HG02884 (cell line): ENCODE data around the gene TAF11L10.
"Not testable (repeated sequence)": the region's sequence is repeated elsewhere in the genome, so short reads cannot be mapped to it uniquely, and the experiment has no call there.

ENCODE experiments used
- ATAC-seq: cut with Tn5 transposase; IDR thresholded peaks from one replicate; pipeline ENCODE4 v1.9.1; 2021; ENCODE audit warnings: mild to moderate bottlenecking, moderate library complexity; ENCODE audit not compliant: unreplicated experiment

The TAF11L10 gene

DNA sequence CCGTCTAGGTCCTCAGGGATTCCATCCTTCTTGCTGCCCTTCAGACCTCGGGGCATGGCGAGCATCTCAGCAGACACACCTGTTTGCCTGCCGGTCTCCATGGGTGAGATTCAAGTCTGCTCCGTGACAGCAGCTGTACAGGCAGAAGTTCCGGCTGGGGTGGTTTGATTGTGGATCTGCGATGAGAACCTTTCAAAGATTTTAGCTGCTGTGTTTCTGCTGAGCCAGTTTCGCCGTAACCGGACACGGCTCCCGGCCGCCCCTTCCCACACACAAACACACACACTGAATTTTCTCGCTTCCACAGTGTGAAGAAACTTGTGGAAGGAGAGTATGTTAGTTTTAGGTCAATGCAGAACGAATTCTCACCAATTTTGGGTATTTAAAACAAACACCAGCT, at the start of gene TAF11L10:
TAF11L10 (minus strand) TSS at position 101 of the 400 bp plus-strand sequence.
- not testable (repeated sequence) for ATAC-seq

DNA sequence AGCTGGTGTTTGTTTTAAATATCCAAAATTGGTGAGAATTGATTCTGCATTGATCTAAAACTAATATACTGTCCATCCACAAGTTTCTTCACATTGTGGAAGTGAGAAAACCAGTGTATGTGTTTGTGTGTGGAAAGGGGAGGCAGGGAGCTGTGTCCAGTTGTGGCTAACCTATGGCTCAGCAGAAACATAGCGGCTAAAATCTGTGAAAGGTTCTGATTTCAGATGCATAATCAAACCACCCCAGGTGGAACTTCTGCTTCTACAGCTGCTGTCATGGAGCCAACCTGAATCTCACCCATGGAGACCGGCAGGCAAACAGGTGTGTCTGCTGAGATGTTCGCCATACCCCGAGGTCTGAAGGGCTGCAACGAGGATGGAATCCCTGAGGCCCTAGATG, 36.5 kb upstream of the TAF11L10 start, which contains the start of gene TAF11L14:
TAF11L14 (plus strand) TSS at position 301 of the 400 bp plus-strand sequence.
- ATAC-seq, result no peak

DNA sequence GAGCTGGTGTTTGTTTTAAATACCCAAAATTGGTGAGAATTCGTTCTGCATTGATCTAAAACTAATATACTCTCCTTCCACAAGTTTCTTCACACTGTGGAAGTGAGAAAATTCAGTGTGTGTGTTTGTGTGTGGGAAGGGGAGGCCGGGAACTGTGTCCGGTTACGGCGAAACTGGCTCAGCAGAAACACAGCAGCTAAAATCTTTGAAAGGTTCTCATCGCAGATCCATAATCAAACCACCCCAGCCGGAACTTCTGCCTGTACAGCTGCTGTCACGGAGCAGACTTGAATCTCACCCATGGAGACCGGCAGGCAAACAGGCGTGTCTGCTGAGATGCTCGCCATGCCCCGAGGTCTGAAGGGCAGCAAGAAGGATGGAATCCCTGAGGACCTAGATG, 34.2 kb upstream of the TAF11L10 start, which contains the start of gene TAF11L13:
TAF11L13 (plus strand) TSS at position 301 of the 400 bp plus-strand sequence.
- not testable (repeated sequence) for ATAC-seq

DNA sequence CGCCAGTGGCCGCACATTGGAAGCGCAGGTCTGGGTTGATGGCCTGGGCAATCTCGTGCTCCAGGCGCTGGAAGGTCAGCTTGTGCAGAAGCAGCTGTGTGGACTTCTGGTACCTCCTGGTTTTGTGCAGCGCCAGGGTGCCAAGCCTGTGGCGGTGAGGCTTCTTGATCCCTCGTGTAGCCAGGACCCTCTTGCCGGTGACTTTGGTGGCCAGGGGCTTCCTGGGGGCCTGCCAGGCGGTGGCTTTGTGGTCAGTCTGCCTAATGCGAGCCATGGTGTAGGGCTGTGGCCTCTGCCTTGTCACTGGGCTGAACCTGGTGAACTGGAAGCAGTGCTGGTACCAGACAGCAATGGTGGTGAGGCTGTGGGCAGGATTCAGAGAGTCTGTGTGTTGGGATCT, 28.1 kb upstream of the TAF11L10 start:
- ATAC-seq, result no peak

DNA sequence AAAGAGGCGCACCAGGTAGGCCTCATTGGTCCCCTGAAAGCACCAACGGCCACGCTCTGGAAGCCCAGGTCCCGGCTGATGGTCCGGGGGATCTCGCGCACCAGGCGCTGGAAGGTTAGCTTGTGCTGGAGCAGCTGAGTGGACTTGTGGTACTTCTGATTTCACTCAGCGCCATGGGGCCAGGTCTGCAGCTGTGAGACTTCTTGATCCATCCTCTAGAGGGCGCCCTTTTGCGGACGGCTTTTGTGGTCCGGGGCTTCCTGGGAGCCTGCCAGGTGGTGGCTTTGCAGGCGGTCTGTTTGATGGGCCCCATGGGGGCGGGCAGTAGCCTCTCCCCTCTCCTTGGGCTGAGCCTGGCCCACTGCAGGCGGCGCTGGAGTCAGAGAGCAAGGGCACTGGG, 23.0 kb upstream of the TAF11L10 start:
- ATAC-seq, result no peak

DNA sequence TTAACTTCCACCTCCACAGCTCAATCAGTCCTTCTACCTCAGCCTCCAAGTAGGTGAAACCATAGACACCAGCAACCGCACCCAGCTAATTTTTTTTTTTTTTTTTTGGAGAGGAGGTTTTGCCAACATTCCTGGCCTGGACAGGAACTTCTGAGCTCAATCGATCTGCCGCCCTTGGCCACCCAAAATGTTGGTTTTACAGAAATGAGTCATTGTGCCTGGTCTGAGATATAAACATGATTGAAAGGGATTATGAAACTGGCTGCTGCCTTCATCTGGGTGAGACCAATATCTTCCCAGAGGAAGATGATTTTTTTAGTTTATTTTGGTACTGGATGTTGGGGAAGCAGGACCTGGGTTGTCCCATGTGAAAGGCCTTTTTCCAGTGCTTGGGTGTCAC, 21.7 kb upstream of the TAF11L10 start:
- ATAC-seq, result no peak

DNA sequence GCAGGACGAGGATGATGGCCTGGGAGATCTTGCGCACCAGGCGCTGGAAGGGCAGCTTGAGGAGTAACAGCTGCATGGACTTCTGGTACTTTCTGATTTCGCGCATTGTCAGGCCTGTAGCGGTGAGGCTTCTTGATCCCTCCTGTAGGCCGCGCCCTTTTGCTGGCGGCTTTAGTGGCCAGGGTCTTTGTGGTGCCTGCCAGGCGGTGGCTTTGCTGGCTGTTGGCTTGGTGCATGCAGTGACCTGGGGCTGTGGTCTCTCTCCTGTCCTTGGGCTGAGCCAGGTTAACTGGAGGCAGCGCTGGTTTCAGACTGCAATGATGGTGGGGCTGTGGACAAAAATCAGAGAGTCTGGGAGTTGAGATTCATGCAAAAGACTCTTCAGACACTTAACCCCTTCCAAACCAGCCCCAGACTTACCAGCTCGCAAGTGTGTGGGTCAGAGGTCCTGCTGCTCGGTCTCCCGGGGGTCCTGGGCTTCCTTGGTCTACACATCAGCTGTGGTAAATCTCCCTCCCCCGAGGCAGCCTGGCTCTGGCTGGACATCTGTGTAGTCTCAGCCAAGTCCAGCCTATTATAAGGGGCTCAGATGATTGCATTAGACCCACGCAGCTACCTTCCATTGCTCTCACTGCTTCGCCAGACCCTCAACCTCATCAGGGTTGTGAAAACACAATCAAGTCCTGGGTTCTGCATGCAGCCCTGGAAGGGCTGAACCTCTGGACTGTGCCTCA, 17.4 kb upstream of the TAF11L10 start:
- ATAC-seq, result no peak

DNA sequence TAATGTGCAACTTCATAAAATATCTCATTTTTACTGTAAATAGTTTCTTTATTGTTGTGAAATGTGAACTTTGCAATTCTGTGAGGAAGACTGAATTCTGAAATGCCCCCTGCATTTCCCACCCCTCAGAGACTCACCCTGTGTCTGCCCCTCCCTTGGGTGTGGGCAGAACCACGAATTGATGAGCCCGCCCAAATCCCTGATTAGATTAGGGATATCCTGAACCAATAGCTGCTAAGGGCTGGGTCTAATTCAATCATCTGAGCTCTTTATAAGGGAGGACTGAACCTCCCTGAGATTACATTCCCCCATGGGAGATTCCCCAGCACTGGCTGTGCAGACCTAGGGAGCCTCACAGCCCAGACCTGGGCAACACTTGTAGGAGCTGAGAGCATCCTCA, 12.5 kb upstream of the TAF11L10 start, which contains the start of gene TAF11L12:
TAF11L12 (plus strand) TSS at position 301 of the 400 bp plus-strand sequence.
- ATAC-seq, result not testable (repeated sequence)

DNA sequence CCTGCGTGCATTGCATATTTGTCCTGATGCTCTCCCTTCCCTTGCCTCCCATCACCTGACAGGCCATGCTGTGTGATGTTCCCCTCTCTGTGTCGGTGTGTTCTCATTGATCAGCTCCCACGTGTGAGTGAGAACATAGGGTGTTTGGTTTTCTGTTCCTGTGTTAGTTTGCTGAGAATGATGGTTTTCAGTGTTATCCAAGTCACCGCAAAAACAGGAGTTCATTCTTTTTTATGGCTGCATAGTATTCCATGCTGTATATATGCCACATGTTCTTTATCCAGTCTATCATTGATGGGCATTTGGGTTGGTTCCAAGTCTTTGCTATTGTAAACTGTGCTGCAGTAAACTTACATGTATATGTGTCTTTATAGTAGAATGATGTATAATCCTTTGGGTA, 9.8 kb upstream of the TAF11L10 start:
- not testable (repeated sequence) for ATAC-seq

DNA sequence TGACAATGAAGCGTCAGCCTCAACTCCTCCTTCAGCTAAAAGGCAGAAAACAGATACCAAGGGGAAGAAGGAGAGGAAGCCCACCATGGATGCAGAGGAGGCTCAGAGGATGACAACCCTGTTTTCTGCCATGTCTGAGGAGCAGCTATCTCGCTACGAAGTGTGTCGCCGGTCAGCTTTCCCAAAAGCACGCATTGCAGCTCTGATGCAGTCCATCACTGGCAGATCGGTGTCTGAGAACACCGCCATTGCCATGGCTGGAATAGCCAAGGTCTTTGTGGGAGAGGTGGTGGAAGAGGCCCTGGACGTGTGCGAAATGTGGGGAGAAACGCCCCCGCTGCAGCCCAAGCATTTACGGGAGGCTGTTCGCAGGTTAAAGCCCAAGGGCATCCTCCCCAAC, 7.3 kb upstream of the TAF11L10 start:
- no peak for ATAC-seq

DNA sequence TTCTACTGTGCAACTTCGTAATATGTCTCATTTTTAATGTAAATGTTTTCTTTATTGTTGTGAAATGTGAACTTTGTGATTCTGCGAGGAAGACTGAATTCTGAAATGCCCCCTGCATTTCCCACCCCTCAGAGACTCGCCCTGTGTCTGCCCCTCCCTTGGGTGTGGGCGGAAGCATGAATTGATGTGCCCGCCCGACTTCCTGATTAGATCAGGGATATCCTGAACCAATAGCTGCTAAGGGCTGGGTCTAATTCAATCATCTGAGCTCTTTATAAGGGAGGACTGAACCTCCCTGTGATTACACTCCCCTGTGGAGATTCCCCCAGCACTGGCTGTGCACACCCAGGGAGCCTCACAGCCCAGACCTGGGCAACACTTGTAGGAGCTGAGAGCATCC, 6.3 kb upstream of the TAF11L10 start, which contains the start of gene TAF11L11:
TAF11L11 (plus strand) TSS at position 304 of the 400 bp plus-strand sequence.
- not testable (repeated sequence) for ATAC-seq

DNA sequence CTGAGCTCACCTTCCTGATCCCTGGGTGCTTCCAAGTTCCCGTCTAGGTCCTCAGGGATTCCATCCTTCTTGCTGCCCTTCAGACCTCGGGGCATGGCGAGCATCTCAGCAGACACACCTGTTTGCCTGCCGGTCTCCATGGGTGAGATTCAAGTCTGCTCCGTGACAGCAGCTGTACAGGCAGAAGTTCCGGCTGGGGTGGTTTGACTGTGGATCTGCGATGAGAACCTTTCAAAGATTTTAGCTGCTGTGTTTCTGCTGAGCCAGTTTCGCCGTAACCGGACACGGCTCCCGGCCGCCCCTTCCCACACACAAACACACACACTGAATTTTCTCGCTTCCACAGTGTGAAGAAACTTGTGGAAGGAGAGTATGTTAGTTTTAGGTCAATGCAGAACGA, 3.4 kb downstream of the TAF11L10 start, which contains the start of gene TAF11L9:
TAF11L9 (minus strand) TSS at position 140 of the 400 bp plus-strand sequence.
- not testable (repeated sequence) for ATAC-seq

DNA sequence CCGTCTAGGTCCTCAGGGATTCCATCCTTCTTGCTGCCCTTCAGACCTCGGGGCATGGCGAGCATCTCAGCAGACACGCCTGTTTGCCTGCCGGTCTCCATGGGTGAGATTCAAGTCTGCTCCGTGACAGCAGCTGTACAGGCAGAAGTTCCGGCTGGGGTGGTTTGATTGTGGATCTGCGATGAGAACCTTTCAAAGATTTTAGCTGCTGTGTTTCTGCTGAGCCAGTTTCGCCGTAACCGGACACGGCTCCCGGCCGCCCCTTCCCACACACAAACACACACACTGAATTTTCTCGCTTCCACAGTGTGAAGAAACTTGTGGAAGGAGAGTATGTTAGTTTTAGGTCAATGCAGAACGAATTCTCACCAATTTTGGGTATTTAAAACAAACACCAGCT, 6.8 kb downstream of the TAF11L10 start, which contains the start of gene TAF11L8:
TAF11L8 (minus strand) TSS at position 101 of the 400 bp plus-strand sequence.
- not testable (repeated sequence) for ATAC-seq

DNA sequence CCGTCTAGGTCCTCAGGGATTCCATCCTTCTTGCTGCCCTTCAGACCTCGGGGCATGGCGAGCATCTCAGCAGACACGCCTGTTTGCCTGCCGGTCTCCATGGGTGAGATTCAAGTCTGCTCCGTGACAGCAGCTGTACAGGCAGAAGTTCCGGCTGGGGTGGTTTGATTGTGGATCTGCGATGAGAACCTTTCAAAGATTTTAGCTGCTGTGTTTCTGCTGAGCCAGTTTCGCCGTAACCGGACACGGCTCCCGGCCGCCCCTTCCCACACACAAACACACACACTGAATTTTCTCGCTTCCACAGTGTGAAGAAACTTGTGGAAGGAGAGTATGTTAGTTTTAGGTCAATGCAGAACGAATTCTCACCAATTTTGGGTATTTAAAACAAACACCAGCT, 12.0 kb downstream of the TAF11L10 start, which contains the start of gene TAF11L7:
TAF11L7 (minus strand) TSS at position 101 of the 400 bp plus-strand sequence.
- ATAC-seq, result not testable (repeated sequence)
